GM18909 (cell line): ENCODE data around the gene GLIS2.
"Not testable (repeated sequence)": the region's sequence is repeated elsewhere in the genome, so short reads cannot be mapped to it uniquely, and the experiment has no call there.

Experiments
- ATAC-seq: cut with Tn5 transposase; IDR thresholded peaks from one replicate; pipeline ENCODE4 v1.9.1; 2021; ENCODE audit warnings: mild to moderate bottlenecking; ENCODE audit not compliant: unreplicated experiment, poor library complexity

Gene GLIS2

GRCh38 chr16:4332623-4333307 lies 16.9 kb downstream of the GLIS2 start:
- no peak for ATAC-seq

- ATAC-seq: no peak
Observed at GRCh38 chr16:4333308-4333638, 17.4 kb downstream of the GLIS2 start.

- ATAC-seq: not testable (repeated sequence)
Observed at GRCh38 chr16:4333714-4334113, 17.8 kb downstream of the GLIS2 start.

GRCh38 chr16:4334724-4335495 lies 19.0 kb downstream of the GLIS2 start:
- ATAC-seq: no peak

GRCh38 chr16:4336701-4337539 lies 21.1 kb downstream of the GLIS2 start:
- ATAC-seq: no peak

- ATAC-seq: no peak
Observed at GRCh38 chr16:4337540-4338088, 21.7 kb downstream of the GLIS2 start.

- ATAC-seq: no peak
Observed at GRCh38 chr16:4338125-4338582, 22.3 kb downstream of the GLIS2 start.

- ATAC-seq: no peak
Observed at GRCh38 chr16:4338712-4339299, 22.9 kb downstream of the GLIS2 start.

GRCh38 chr16:4339455-4339854 lies 23.6 kb downstream of the GLIS2 start:
- no peak for ATAC-seq

GRCh38 chr16:4339909-4340308 lies 24.0 kb downstream of the GLIS2 start:
- ATAC-seq: no peak

GRCh38 chr16:4340443-4340842 lies 24.6 kb downstream of the GLIS2 start:
- no peak for ATAC-seq

- ATAC-seq: no peak
Observed at GRCh38 chr16:4341250-4341649, 25.4 kb downstream of the GLIS2 start.

GRCh38 chr16:4342866-4343744 lies 27.2 kb downstream of the GLIS2 start:
- no peak for ATAC-seq

GRCh38 chr16:4344300-4344982 lies 28.6 kb downstream of the GLIS2 start:
- ATAC-seq: not testable (repeated sequence)

GRCh38 chr16:4344983-4345835 lies 29.3 kb downstream of the GLIS2 start:
- no peak for ATAC-seq

- no peak for ATAC-seq
Observed at GRCh38 chr16:4345836-4346781, 30.2 kb downstream of the GLIS2 start.

- no peak for ATAC-seq
Observed at GRCh38 chr16:4347010-4347409, 31.1 kb downstream of the GLIS2 start.
